Activated T-cell treated with anti-CD3 and anti-CD28 coated beads, Interleukin-2, amount 50 U/mL, for 24 hours (primary cell): ENCODE data around the gene SART3.

Source experiments
- DNase-seq: peaks from one replicate; pipeline ENCODE4 v3.0.0-alpha.2; 2020
- H3K27ac Mint-ChIP-seq: 2 replicates; pipeline ENCODE4 v1.8.0; 2020; ENCODE audit warnings: mild to moderate bottlenecking, mixed read lengths
- H3K27me3 Mint-ChIP-seq: 2 replicates; pipeline ENCODE4 v1.8.0; 2020; ENCODE audit warnings: mixed read lengths
- H3K36me3 Mint-ChIP-seq: 2 replicates; pipeline ENCODE4 v1.8.0; 2020; ENCODE audit warnings: low read depth, mixed read lengths
- H3K4me1 Mint-ChIP-seq: 2 replicates; pipeline ENCODE4 v1.8.0; 2020; ENCODE audit warnings: low read depth, mixed read lengths
- H3K4me3 Mint-ChIP-seq: 2 replicates; pipeline ENCODE4 v1.8.0; 2020; ENCODE audit warnings: mild to moderate bottlenecking, moderate library complexity, mixed read lengths
- H3K9me3 Mint-ChIP-seq: 2 replicates; pipeline ENCODE4 v1.8.0; 2020; ENCODE audit warnings: mixed read lengths

Gene SART3

DNA sequence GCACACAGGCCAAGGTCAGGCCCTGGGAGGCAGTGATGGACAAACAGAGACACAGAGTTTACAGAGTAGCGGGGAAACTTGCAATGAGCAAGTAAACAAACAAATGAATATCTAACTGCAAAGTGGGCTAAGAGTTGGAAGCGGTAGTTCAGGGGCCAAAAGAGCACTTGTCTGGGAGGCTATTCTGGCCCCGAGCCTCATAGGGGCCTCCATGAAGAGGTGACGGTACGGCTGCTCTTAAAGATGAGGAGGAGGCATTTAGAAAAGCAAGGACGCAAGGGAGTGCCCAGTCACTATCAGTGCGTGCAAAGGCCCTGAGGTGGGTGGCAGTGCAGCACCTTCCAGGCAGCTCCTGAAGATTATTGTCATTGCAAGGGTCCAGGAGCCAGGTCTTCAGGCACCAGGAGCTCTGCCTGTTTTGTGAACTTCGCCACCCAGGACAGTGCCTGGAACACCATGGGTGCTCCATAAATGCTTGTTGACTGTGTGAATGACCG lies 41.3 kb upstream of the SART3 start:
- H3K4me1 Mint-ChIP-seq: no peaks in the 10 kb centered on the region
- H3K27me3 Mint-ChIP-seq: no peaks in the 10 kb centered on the region
- DNase-seq: no peak
- no peaks in the 10 kb centered on the region for H3K36me3 Mint-ChIP-seq
- no peak overlapping the region for H3K27ac Mint-ChIP-seq
- no peaks in the 10 kb centered on the region for H3K9me3 Mint-ChIP-seq
- H3K4me3 Mint-ChIP-seq: no peak overlapping the region

- Mint-ChIP-seq H3K9me3 (no peaks in the 10 kb centered on the region), H3K36me3 (no peaks in the 10 kb centered on the region), H3K27me3 (no peaks in the 10 kb centered on the region), H3K27ac (no peak overlapping the region), H3K4me1 (no peaks in the 10 kb centered on the region), H3K4me3 (no peak overlapping the region)
- DNase-seq: no peak
Measured at GRCh38 chr12:108600702-108601007, 39.7 kb upstream of the SART3 start.

- no peaks in the 10 kb centered on the region for H3K4me1 Mint-ChIP-seq
- no peaks in the 10 kb centered on the region for H3K9me3 Mint-ChIP-seq
- no peak overlapping the region for H3K27ac Mint-ChIP-seq
- DNase-seq: no peak
- H3K4me3 Mint-ChIP-seq: no peak overlapping the region
- no peaks in the 10 kb centered on the region for H3K36me3 Mint-ChIP-seq
- no peaks in the 10 kb centered on the region for H3K27me3 Mint-ChIP-seq
Measured at GRCh38 chr12:108599948-108600701, 39.2 kb upstream of the SART3 start.

- H3K4me1 Mint-ChIP-seq: no peaks in the 10 kb centered on the region
- no peaks in the 10 kb centered on the region for H3K27me3 Mint-ChIP-seq
- no peaks in the 10 kb centered on the region for H3K36me3 Mint-ChIP-seq
- H3K9me3 Mint-ChIP-seq: no peaks in the 10 kb centered on the region
- DNase-seq: no peak
- no peak overlapping the region for H3K27ac Mint-ChIP-seq
- no peak overlapping the region for H3K4me3 Mint-ChIP-seq
Measured at GRCh38 chr12:108599541-108599940, 38.6 kb upstream of the SART3 start.

GRCh38 chr12:108598553-108599250 lies 37.7 kb upstream of the SART3 start:
- Mint-ChIP-seq H3K4me1 (no peaks in the 10 kb centered on the region), H3K9me3 (no peaks in the 10 kb centered on the region), H3K27me3 (no peaks in the 10 kb centered on the region), H3K4me3 (no peak overlapping the region), H3K36me3 (no peaks in the 10 kb centered on the region), H3K27ac (no peak overlapping the region)
- no peak for DNase-seq

GRCh38 chr12:108597559-108598471 lies 36.8 kb upstream of the SART3 start, which contains the start of gene TMEM119:
Gene TMEM119, minus strand, starts transcription at chr12:108598084. Its CDS starts 5,701 bp downstream, at chr12:108592383.
- Mint-ChIP-seq H3K27me3 (no peaks in the 10 kb centered on the region), H3K36me3 (no peaks in the 10 kb centered on the region), H3K27ac (no peak within 1 kb of the TSS), H3K4me3 (no peak within 1 kb of the TSS), H3K9me3 (no peaks in the 10 kb centered on the region), H3K4me1 (no peaks in the 10 kb centered on the region)
- DNase-seq: no peak

- no peak for DNase-seq
- Mint-ChIP-seq H3K4me3 (no peak overlapping the region), H3K36me3 (no peaks in the 10 kb centered on the region), H3K4me1 (no peaks in the 10 kb centered on the region), H3K9me3 (no peaks in the 10 kb centered on the region), H3K27me3 (no peaks in the 10 kb centered on the region), H3K27ac (no peak overlapping the region)
Measured at GRCh38 chr12:108596854-108597558, 36.0 kb upstream of the SART3 start.

DNA sequence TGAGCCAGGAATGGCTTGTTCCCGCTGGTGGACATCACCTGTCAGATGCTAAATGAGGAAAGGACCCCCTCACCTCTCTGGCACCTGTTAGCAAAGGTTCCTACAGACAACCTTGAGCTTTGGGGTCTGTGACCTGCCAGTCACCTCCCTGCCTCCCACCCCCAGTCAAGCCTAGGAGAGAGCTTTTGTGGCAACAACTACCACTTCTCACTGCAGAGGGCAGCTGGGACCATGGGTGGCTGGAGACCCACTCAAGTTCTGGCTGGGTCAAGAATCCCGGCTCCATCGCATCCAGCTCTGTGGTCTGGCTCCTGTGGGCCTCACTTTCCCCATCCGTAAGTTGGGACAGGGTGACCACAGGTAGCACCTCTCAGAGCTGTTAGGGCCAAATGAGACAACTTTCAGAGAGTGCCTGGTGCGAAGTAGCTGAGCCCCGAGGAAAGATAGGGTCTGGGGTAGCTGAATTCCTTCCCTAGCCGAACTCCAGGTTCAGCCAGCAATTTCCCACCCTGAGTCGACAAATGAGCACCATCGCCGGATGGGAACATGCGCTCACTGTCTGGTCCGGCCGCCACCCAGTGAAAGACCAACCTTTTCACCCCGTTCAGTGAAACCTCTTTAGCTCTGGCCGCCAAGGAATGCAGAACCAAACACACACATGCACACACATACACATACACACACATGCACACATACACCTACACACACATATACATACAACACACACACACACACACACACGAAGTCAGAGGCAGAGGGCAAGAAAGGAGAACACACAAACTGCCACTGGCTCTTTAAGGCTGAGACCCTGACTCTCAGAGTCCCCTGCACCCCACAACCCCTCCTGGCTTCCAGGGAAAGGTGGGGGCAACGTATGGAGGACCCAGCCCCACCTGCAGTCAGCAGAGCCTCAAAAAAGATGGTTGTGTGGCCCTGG lies 35.0 kb upstream of the SART3 start:
- Mint-ChIP-seq H3K27me3 (no peaks in the 10 kb centered on the region), H3K4me3 (no peak overlapping the region), H3K27ac (no peak overlapping the region), H3K9me3 (no peaks in the 10 kb centered on the region), H3K4me1 (no peaks in the 10 kb centered on the region), H3K36me3 (no peaks in the 10 kb centered on the region)
- no peak for DNase-seq

GRCh38 chr12:108594960-108595710 lies 34.2 kb upstream of the SART3 start:
- Mint-ChIP-seq H3K27ac (no peak overlapping the region), H3K27me3 (no peaks in the 10 kb centered on the region), H3K9me3 (no peaks in the 10 kb centered on the region), H3K4me1 (no peaks in the 10 kb centered on the region), H3K4me3 (no peak overlapping the region), H3K36me3 (no peaks in the 10 kb centered on the region)
- DNase-seq: no peak

- no peak for DNase-seq
- no peaks in the 10 kb centered on the region for H3K36me3 Mint-ChIP-seq
- H3K4me3 Mint-ChIP-seq: no peak overlapping the region
- H3K27me3 Mint-ChIP-seq: no peaks in the 10 kb centered on the region
- no peaks in the 10 kb centered on the region for H3K9me3 Mint-ChIP-seq
- H3K27ac Mint-ChIP-seq: no peak overlapping the region
- H3K4me1 Mint-ChIP-seq: no peaks in the 10 kb centered on the region
Measured at GRCh38 chr12:108594323-108594903, 33.4 kb upstream of the SART3 start.

- no peaks in the 10 kb centered on the region for H3K9me3 Mint-ChIP-seq
- H3K4me1 Mint-ChIP-seq: no peaks in the 10 kb centered on the region
- no peaks in the 10 kb centered on the region for H3K27me3 Mint-ChIP-seq
- no peak for DNase-seq
- no peaks in the 10 kb centered on the region for H3K36me3 Mint-ChIP-seq
- H3K27ac Mint-ChIP-seq: no peak overlapping the region
- no peak overlapping the region for H3K4me3 Mint-ChIP-seq
Measured at GRCh38 chr12:108592033-108592909, 31.3 kb upstream of the SART3 start.
